Lung (tissue), 12 donors: ENCODE measurements around the gene RIC3. TPM values are rescaled to one million over a fixed set of nuclear protein-coding genes. Genes with fewer than 3 reads are reported as not detected.

Source experiments
- ATAC-seq: fragments of 200-7000 bp; cut with Tn5 transposase; one replicate; pipeline ENCODE4 v1.9.1; 2020; ENCODE audit warnings: moderate number of reproducible peaks; ENCODE audit not compliant: insufficient read depth, low FRiP score
- DNase-seq, 3 donors: peaks; one replicate each; pipeline ENCODE4 v3.0.0-alpha.2; 2013 to 2017
- H3K27ac ChIP-seq, 2 donors: one replicate each; pipeline ENCODE4 v1.5.1; 2013; ENCODE audit warnings: mild to moderate bottlenecking in 2 of 2, moderate library complexity in 2 of 2, control low read depth in 1 of 2, inconsistent platforms in 1 of 2, low read depth in 1 of 2, low read length in 1 of 2
- H3K27me3 ChIP-seq, 3 donors: one replicate each; pipeline ENCODE4 v1.5.1; 2013; ENCODE audit warnings: low read length in 2 of 3; ENCODE audit not compliant: control insufficient read depth in 3 of 3, insufficient read depth in 3 of 3
- H3K36me3 ChIP-seq, 4 donors: one replicate each; pipeline ENCODE4 v1.5.1; 2013; ENCODE audit warnings: low read length in 4 of 4, mild to moderate bottlenecking in 1 of 4, moderate library complexity in 1 of 4; ENCODE audit not compliant: control insufficient read depth in 4 of 4, insufficient read depth in 4 of 4
- H3K4me1 ChIP-seq, 5 donors: one replicate each; pipeline ENCODE4 v1.5.1; 2013; ENCODE audit warnings: low read length in 5 of 5, mild to moderate bottlenecking in 2 of 5, moderate library complexity in 1 of 5; ENCODE audit not compliant: control insufficient read depth in 5 of 5, insufficient read depth in 5 of 5
- H3K4me3 ChIP-seq: one replicate; pipeline ENCODE4 v1.5.1; 2013; ENCODE audit warnings: mild to moderate bottlenecking, control low read depth, moderate library complexity
- H3K9ac ChIP-seq, 2 donors: one replicate each; pipeline ENCODE4 v1.5.1; 2013; ENCODE audit warnings: low read length in 2 of 2, control low read depth in 1 of 2; ENCODE audit not compliant: insufficient read depth in 1 of 2
- H3K9me3 ChIP-seq, 4 donors: one replicate each; pipeline ENCODE4 v1.5.1; 2013; ENCODE audit warnings: low read length in 3 of 4, mild to moderate bottlenecking in 1 of 4, moderate library complexity in 1 of 4; ENCODE audit not compliant: control insufficient read depth in 4 of 4, insufficient read depth in 3 of 4
- WGBS, 2 donors: extraction: QIAGEN DNeasy Blood & Tissue Kit; methylation state at CpG; one replicate each; pipeline ENCODE4 v1.1.7; 2013; 5-methylcytosine and 5-hydroxymethylcytosine counted together
- polyA plus RNA-seq, 2 donors: library from polyadenylated mRNA; stranded (reverse); fragments of 200-250 nt; gene quantifications; one replicate each; pipeline ENCODE4 v1.2.1, GENCODE V29; 2013
- total RNA-seq, 2 donors: library from RNA; depleted of rRNA in 1 of 2; stranded (reverse); fragments of >200 nt in 1 of 2; gene quantifications; one replicate each; pipeline ENCODE4 v1.2.1, GENCODE V29; 2014 to 2021
- TF ChIP-seq, protein P1 (sequence below): IDR thresholded peaks from 2 replicates; pipeline ENCODE4 v1.5.1; 2012; ENCODE audit warnings: mild to moderate bottlenecking; ENCODE audit errors: control extremely low read depth, extremely low read depth
- donor health status: control.
- donor health status: control.
- donor health status: Bipolar disorder and iron deficiency.
- donor health status: healthy.
- donor health status: DM: yes; HTN: yes; CAD: no.

The RIC3 gene
- total and polyA plus RNA-seq, 4 donors: 2.0 to 10.2 (median 9.7) TPM

DNA sequence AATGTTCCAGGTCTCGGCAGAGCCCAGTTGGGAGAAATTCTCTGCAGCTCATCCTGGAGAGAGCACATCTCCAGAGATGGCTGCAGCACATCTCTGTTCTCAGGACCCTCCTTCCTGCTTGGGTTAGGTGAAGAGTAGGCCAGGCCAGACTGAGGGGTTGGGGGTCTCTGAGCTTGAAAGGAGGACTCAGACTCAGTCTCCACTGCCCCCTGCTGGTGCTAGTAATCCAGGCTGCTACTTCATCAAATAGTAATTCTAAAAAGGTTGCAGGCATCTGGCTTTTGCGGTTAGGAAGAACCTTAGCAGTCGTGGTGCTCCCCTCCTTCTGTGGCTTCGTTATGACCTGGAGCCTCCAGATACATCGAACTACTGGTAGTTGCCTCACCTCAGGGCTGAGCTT lies 78.1 kb downstream of the RIC3 start:
- peaks cover 0 to 16% (median 4%) of the 10 kb centered on the region in 4 donors for H3K36me3 ChIP-seq
- no peak overlapping the region for H3K9ac ChIP-seq
- peaks cover 0 to 2% (median 0%) of the 10 kb centered on the region in 4 donors for H3K9me3 ChIP-seq
- no peak for ATAC-seq
- H3K4me1 ChIP-seq: peaks cover 4 to 27% (median 14%) of the 10 kb centered on the region in 5 donors
- H3K4me3 ChIP-seq: no peak overlapping the region
- no peak overlapping the region for H3K27ac ChIP-seq
- 53 to 57% methylated on average over 5 of the region's 5 CpGs for WGBS, 2 donors
- H3K27me3 ChIP-seq: no peaks in the 10 kb centered on the region
- TF ChIP-seq, protein P1, sequence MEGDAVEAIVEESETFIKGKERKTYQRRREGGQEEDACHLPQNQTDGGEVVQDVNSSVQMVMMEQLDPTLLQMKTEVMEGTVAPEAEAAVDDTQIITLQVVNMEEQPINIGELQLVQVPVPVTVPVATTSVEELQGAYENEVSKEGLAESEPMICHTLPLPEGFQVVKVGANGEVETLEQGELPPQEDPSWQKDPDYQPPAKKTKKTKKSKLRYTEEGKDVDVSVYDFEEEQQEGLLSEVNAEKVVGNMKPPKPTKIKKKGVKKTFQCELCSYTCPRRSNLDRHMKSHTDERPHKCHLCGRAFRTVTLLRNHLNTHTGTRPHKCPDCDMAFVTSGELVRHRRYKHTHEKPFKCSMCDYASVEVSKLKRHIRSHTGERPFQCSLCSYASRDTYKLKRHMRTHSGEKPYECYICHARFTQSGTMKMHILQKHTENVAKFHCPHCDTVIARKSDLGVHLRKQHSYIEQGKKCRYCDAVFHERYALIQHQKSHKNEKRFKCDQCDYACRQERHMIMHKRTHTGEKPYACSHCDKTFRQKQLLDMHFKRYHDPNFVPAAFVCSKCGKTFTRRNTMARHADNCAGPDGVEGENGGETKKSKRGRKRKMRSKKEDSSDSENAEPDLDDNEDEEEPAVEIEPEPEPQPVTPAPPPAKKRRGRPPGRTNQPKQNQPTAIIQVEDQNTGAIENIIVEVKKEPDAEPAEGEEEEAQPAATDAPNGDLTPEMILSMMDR: no peak
- peak; percentile 54 to 60 (median 57) for DNase-seq

DNA sequence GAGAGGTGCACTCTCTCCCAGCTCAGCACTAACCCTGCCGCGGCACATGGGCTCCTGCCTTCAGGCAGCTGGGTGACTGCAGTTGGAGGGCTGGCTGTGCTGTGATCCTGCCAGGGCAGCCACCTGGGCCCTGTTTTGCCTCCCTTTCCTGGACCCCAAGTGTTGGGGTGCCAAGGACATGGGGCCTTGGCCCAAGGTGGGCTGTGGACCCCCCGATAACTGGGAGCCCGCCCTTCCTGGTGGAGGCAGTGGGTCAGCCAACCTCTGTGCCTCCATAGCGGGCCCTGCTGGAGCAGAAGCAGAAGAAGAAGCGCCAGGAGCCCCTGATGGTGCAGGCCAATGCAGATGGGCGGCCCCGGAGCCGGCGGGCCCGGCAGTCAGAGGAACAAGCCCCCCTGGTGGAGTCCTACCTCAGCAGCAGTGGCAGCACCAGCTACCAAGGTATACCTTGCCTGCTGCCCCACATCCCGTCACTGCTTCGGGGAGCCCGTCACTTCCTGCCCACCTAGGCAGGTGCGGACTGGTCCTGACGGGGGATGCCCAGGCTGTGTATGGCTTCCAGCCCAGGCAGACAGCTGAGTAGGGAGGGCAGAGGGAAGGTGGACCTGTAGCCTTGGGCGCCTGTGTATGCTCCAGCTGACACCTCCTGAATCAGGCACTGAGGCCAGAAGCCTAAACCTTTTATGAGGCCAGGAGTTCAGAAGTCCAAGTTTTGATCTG lies 78.9 kb downstream of the RIC3 start:
- WGBS, 2 donors: 88 to 91% methylated on average over 17 of the region's 17 CpGs
- DNase-seq: no peak

GRCh38 chr11:8087756-8088155 lies 81.1 kb downstream of the RIC3 start:
- TF ChIP-seq, protein P1: no peak
- Histone ChIP-seq H3K9ac (no peak overlapping the region), H3K9me3 (no peaks in the 10 kb centered on the region), H3K4me3 (no peak overlapping the region), H3K27me3 (no peaks in the 10 kb centered on the region), H3K27ac (no peak overlapping the region), H3K36me3 (peaks cover 0 to 8% (median 0%) of the 10 kb centered on the region in 4 donors), H3K4me1 (peaks cover 4 to 36% (median 20%) of the 10 kb centered on the region in 5 donors)
- WGBS, 2 donors: 76 to 84% methylated on average over 3 of the region's 3 CpGs
- no peak for DNase-seq
- ATAC-seq: no peak

More for the DNA sequence above, 78.9 kb downstream of the RIC3 start:
- Histone ChIP-seq H3K9ac (no peak overlapping the region), H3K4me1 (peaks cover 4 to 27% (median 12%) of the 10 kb centered on the region in 5 donors), H3K27me3 (no peaks in the 10 kb centered on the region), H3K4me3 (no peak overlapping the region), H3K9me3 (peaks cover 0 to under 1% (median 0%) of the 10 kb centered on the region in 4 donors), H3K27ac (no peak overlapping the region), H3K36me3 (peaks cover 0 to 15% (median 4%) of the 10 kb centered on the region in 4 donors)
- TF ChIP-seq, protein P1: no peak
- ATAC-seq: no peak
